GM12878 (cell line): ENCODE measurements around the gene CTNNAL1.

Source experiments
- EZH2 ChIP-seq: IDR thresholded peaks from 2 replicates; pipeline ENCODE4 v1.6.1; 2012; ENCODE audit warnings: low read depth, mild to moderate bottlenecking, control low read depth, inconsistent platforms, low read length, borderline replicate concordance; ENCODE audit not compliant: control insufficient read depth
- MYC ChIP-seq: IDR thresholded peaks from 2 replicates; pipeline ENCODE4 v1.6.1; 2011; ENCODE audit warnings: mild to moderate bottlenecking, low read length, moderate library complexity, inconsistent platforms; ENCODE audit not compliant: insufficient read depth, insufficient replicate concordance, insufficient read length, severe bottlenecking
- POLR2A ChIP-seq: IDR thresholded peaks from 2 replicates; pipeline ENCODE4 v1.6.1; 2011; ENCODE audit warnings: low read depth, mild to moderate bottlenecking, low read length
- SREBF2 ChIP-seq: IDR thresholded peaks from 2 replicates; pipeline ENCODE4 v1.6.1; 2012; ENCODE audit warnings: mild to moderate bottlenecking, low read length
- TCF12 ChIP-seq: IDR thresholded peaks from 2 replicates; pipeline ENCODE4 v1.6.1; 2011; ENCODE audit warnings: low read depth, mild to moderate bottlenecking, low read length
- TF ChIP-seq, protein P1 (sequence below), 3 experiments: IDR thresholded peaks in 2 of 3; conservative IDR thresholded peaks in 1 of 3; 2 replicates each; pipeline ENCODE4 v1.5.1; 2011; ENCODE audit warnings: low read depth in 3 of 3, low read length in 3 of 3, mild to moderate bottlenecking in 3 of 3, control low read depth in 2 of 3, moderate library complexity in 2 of 3, inconsistent platforms in 1 of 3, mixed read lengths in 1 of 3; ENCODE audit not compliant: control insufficient read depth in 2 of 3, insufficient read depth in 1 of 3; ENCODE audit errors: extremely low read depth in 1 of 3

DNA sequence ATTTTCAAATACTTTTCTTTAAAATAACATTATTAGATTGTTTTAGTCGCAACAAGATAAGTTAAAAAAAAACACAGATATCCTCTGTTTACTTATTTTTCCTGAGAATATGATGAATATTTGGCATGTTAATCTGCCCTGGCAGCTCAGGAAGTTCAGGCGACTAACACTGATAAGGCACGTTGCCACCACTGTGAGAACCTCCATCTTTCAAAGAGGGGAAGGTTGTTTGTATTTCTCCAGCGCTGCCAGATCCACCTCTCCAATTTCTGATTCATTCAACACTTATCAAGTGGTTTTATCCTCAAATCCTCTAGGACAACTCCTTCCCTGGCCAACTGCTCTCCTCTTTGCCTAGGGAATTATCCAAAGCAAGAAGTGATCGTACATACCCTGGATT is 21.8 kb downstream of the CTNNAL1 start:
- TF ChIP-seq, protein P1, sequence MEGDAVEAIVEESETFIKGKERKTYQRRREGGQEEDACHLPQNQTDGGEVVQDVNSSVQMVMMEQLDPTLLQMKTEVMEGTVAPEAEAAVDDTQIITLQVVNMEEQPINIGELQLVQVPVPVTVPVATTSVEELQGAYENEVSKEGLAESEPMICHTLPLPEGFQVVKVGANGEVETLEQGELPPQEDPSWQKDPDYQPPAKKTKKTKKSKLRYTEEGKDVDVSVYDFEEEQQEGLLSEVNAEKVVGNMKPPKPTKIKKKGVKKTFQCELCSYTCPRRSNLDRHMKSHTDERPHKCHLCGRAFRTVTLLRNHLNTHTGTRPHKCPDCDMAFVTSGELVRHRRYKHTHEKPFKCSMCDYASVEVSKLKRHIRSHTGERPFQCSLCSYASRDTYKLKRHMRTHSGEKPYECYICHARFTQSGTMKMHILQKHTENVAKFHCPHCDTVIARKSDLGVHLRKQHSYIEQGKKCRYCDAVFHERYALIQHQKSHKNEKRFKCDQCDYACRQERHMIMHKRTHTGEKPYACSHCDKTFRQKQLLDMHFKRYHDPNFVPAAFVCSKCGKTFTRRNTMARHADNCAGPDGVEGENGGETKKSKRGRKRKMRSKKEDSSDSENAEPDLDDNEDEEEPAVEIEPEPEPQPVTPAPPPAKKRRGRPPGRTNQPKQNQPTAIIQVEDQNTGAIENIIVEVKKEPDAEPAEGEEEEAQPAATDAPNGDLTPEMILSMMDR (IDR thresholded peaks at IDR 0.05 in 2 of 3, conservative IDR thresholded peaks at IDR 0.05 in 1 of 3; ENCODE audit: control insufficient read depth in 2 of 3, extremely low read depth in 1 of 3, insufficient read depth in 1 of 3, low read depth in 3 of 3, low read length in 3 of 3), result no peak
- TF ChIP-seq POLR2A (no peak), EZH2 (no peak), TCF12 (no peak), MYC (no peak), SREBF2 (no peak)
